GM19023 (cell line): ENCODE results near the gene KRTAP2-4.
"Not testable (repeated sequence)": the region's sequence is repeated elsewhere in the genome, so short reads cannot be mapped to it uniquely, and the experiment has no call there.

Source experiments
- ATAC-seq: cut with Tn5 transposase; IDR thresholded peaks from one replicate; pipeline ENCODE4 v1.9.1; 2021; ENCODE audit warnings: mild to moderate bottlenecking, moderate library complexity; ENCODE audit not compliant: unreplicated experiment

The KRTAP2-4 gene

GRCh38 chr17:41065829-41066624, at the start of gene KRTAP2-4:
KRTAP2-4 (minus strand) TSS chr17:41065879; CDS start chr17:41065845, 34 bp downstream.
- ATAC-seq: no peak

- no peak for ATAC-seq
Measured at GRCh38 chr17:41111151-41111885, 45.6 kb upstream of the KRTAP2-4 start.

GRCh38 chr17:41108728-41109386, 43.2 kb upstream of the KRTAP2-4 start:
- not testable (repeated sequence) for ATAC-seq

- no peak for ATAC-seq
Measured at GRCh38 chr17:41107941-41108450, 42.3 kb upstream of the KRTAP2-4 start.

GRCh38 chr17:41105347-41105746, 39.7 kb upstream of the KRTAP2-4 start, which contains the start of gene KRTAP4-9:
KRTAP4-9 (plus strand) TSS chr17:41105389; CDS start chr17:41105389, 0 bp downstream.
- not testable (repeated sequence) for ATAC-seq

GRCh38 chr17:41104386-41105038, 38.8 kb upstream of the KRTAP2-4 start:
- ATAC-seq: not testable (repeated sequence)

GRCh38 chr17:41103896-41104295, 38.2 kb upstream of the KRTAP2-4 start:
- ATAC-seq: no peak

GRCh38 chr17:41101586-41102259, 36.0 kb upstream of the KRTAP2-4 start, which contains the start of gene KRTAP4-16:
KRTAP4-16 (minus strand) TSS chr17:41102209; CDS start chr17:41102209, 0 bp downstream.
- ATAC-seq: no peak

- ATAC-seq: not testable (repeated sequence)
Measured at GRCh38 chr17:41099682-41100480, 34.2 kb upstream of the KRTAP2-4 start.

- no peak for ATAC-seq
Measured at GRCh38 chr17:41098481-41098880, 32.8 kb upstream of the KRTAP2-4 start.

GRCh38 chr17:41098042-41098441, 32.4 kb upstream of the KRTAP2-4 start, which contains the start of gene KRTAP4-8:
KRTAP4-8 (minus strand) TSS chr17:41098142; CDS start chr17:41098084, 58 bp downstream.
- ATAC-seq: no peak

- no peak for ATAC-seq
Measured at GRCh38 chr17:41096055-41096454, 30.4 kb upstream of the KRTAP2-4 start.

- not testable (repeated sequence) for ATAC-seq
Measured at GRCh38 chr17:41088760-41089352, 23.2 kb upstream of the KRTAP2-4 start.

GRCh38 chr17:41084100-41084856, 18.6 kb upstream of the KRTAP2-4 start, which contains the start of gene KRTAP4-7:
KRTAP4-7 (plus strand) TSS chr17:41084150; CDS start chr17:41084207, 57 bp downstream.
- not testable (repeated sequence) for ATAC-seq

- not testable (repeated sequence) for ATAC-seq
Measured at GRCh38 chr17:41083427-41083826, 17.7 kb upstream of the KRTAP2-4 start.

GRCh38 chr17:41082626-41083025, 16.9 kb upstream of the KRTAP2-4 start:
- no peak for ATAC-seq

- ATAC-seq: no peak
Measured at GRCh38 chr17:41076788-41077187, 11.1 kb upstream of the KRTAP2-4 start.

GRCh38 chr17:41073676-41074075, 8.0 kb upstream of the KRTAP2-4 start:
- ATAC-seq: no peak
